Measurements from ENCODE around the gene OAS1.

OAS1 gene

DNA sequence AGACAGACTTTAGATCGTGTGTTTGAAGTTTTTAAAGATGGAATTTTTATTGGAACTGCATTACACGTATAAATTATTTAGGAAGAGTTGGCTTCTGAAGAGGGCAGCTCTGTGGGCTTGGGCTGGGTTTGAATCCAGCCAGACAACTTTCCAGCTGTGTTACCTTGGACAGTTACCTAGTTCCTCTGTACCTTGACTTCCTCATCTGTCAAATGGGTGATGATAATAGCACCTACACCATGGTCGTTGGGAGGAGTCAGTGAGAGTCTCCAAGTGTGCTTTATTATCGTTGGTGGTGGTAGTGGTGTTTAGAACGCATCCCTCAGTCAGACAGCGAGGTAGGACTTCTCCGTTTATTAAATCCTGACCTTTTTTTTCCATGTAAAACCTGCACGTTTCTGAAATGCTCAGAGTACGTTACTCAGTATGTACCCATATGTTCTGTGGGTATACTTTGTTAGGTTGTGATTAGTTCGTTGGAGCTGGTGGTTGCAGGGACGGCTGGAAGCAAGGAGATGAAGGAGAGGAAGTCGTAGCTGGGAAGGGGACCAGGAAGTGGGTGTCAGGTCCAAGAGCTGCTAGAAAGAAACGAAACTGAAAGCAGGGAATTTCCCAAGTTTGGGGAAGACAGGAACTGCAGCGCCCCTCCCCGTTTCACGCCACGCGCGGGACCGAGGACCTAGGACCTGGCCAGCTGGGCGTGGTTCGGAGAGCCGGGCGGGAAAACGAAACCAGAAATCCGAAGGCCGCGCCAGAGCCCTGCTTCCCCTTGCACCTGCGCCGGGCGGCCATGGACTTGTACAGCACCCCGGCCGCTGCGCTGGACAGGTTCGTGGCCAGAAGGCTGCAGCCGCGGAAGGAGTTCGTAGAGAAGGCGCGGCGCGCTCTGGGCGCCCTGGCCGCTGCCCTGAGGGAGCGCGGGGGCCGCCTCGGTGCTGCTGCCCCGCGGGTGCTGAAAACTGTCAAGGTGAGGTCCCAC, 31.3 kb downstream of the OAS1 start, which contains the start of gene OAS3:
Gene OAS3, plus strand, starts transcription at position 734 of the 979 bp plus-strand sequence. Its CDS starts 57 bp downstream, at position 791.
- H3K27me3 ChIP-seq (ENCODE audit: insufficient read depth, low read depth, severe bottlenecking), result peaks cover 71% of the 10 kb centered on the region
- TF ChIP-seq CTCF (IDR thresholded peaks at IDR 0.05; ENCODE audit: low read depth, low read length), result no peak
- peaks cover 8% of the 10 kb centered on the region for H3K9me3 ChIP-seq (ENCODE audit: severe bottlenecking)
- DNase-seq, result peak; percentile 25
- H3K4me3 ChIP-seq (ENCODE audit: low read depth, low read length), result peak within 1 kb of the TSS; percentile 55
- no peaks in the 10 kb centered on the region for H3K36me3 ChIP-seq
- no peak within 1 kb of the TSS for H3K27ac ChIP-seq

- H3K4me3 ChIP-seq (ENCODE audit: low read depth, low read length), result peak overlapping the region; percentile 55
- no peak for DNase-seq
- H3K27ac ChIP-seq, result no peak overlapping the region
- H3K27me3 ChIP-seq (ENCODE audit: insufficient read depth, low read depth, severe bottlenecking), result peaks cover 72% of the 10 kb centered on the region
- TF ChIP-seq CTCF (IDR thresholded peaks at IDR 0.05; ENCODE audit: low read depth, low read length), result no peak
- peaks cover 8% of the 10 kb centered on the region for H3K9me3 ChIP-seq (ENCODE audit: severe bottlenecking)
- no peaks in the 10 kb centered on the region for H3K36me3 ChIP-seq
These were observed 32.0 kb downstream of the OAS1 start for GRCh38 chr12:112938751-112939150.

GRCh38 chr12:112939761-112940381, 33.1 kb downstream of the OAS1 start:
- no peak for TF ChIP-seq CTCF (IDR thresholded peaks at IDR 0.05; ENCODE audit: low read depth, low read length)
- no peaks in the 10 kb centered on the region for H3K36me3 ChIP-seq
- peaks cover 8% of the 10 kb centered on the region for H3K9me3 ChIP-seq (ENCODE audit: severe bottlenecking)
- H3K4me3 ChIP-seq (ENCODE audit: low read depth, low read length), result no peak overlapping the region
- DNase-seq, result no peak
- H3K27me3 ChIP-seq (ENCODE audit: insufficient read depth, low read depth, severe bottlenecking), result peaks cover 79% of the 10 kb centered on the region
- no peak overlapping the region for H3K27ac ChIP-seq

GRCh38 chr12:112941528-112942335, 35.0 kb downstream of the OAS1 start:
- Histone ChIP-seq H3K4me3 (ENCODE audit: low read depth, low read length) (no peak overlapping the region), H3K27ac (no peak overlapping the region), H3K36me3 (no peaks in the 10 kb centered on the region), H3K9me3 (ENCODE audit: severe bottlenecking) (no peaks in the 10 kb centered on the region), H3K27me3 (ENCODE audit: insufficient read depth, low read depth, severe bottlenecking) (peaks cover 73% of the 10 kb centered on the region)
- no peak for DNase-seq
- no peak for TF ChIP-seq CTCF (IDR thresholded peaks at IDR 0.05; ENCODE audit: low read depth, low read length)

- no peak for DNase-seq
- Histone ChIP-seq H3K4me3 (ENCODE audit: low read depth, low read length) (no peak overlapping the region), H3K27ac (no peak overlapping the region), H3K9me3 (ENCODE audit: severe bottlenecking) (no peaks in the 10 kb centered on the region), H3K36me3 (no peaks in the 10 kb centered on the region), H3K27me3 (ENCODE audit: insufficient read depth, low read depth, severe bottlenecking) (peaks cover 70% of the 10 kb centered on the region)
- TF ChIP-seq CTCF (IDR thresholded peaks at IDR 0.05; ENCODE audit: low read depth, low read length), result no peak
These were observed 35.8 kb downstream of the OAS1 start for GRCh38 chr12:112942572-112942971.

Measured in WERI-Rb-1 (cell line).